ENCODE results near the gene USP27X.

DNA sequence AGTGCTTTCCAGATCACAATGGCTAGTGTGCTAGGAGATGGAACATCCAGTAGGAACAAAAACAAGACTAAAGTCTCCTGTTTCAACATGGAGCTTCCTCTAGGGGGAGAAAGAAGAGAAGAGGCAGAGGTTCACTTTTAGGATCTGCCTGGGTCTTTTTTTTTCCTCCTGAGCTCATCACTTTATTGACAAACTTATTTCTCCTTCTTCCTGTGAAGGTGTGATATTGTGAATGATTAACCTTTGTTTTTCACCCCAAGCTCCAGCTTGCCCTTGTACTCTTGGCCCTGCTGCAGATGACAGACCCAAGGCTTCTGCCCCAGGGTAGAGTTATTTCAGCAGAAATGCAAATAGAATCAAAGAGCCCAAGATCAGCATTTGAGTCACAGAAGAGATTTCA lies 36.7 kb upstream of the USP27X start:
- TF ChIP-seq POLR2A (IDR thresholded peaks at IDR 0.05; ENCODE audit: low read length): no peak
- TF ChIP-seq GATA1 (IDR thresholded peaks at IDR 0.05; ENCODE audit: low read depth, low read length): no peak
